ENCODE data around the gene NFKBIZ.
"Not testable (repeated sequence)": the region's sequence is repeated elsewhere in the genome, so short reads cannot be mapped to it uniquely, and the experiment has no call there.

NFKBIZ gene

GRCh38 chr3:101851850-101852714 is 2.8 kb downstream of the NFKBIZ start:
- DNase-seq (ENCODE audit: low read depth): no peak

- no peak for DNase-seq (ENCODE audit: low read depth)
Measured at GRCh38 chr3:101852983-101853840, 3.9 kb downstream of the NFKBIZ start.

- DNase-seq (ENCODE audit: low read depth): no peak
Measured at GRCh38 chr3:101853982-101854381, 4.7 kb downstream of the NFKBIZ start.

- no peak for DNase-seq (ENCODE audit: low read depth)
Measured at GRCh38 chr3:101854608-101855304, 5.4 kb downstream of the NFKBIZ start.

GRCh38 chr3:101857301-101857741 is 8.0 kb downstream of the NFKBIZ start:
- no peak for DNase-seq (ENCODE audit: low read depth)

GRCh38 chr3:101858464-101859030 is 9.2 kb downstream of the NFKBIZ start:
- no peak for DNase-seq (ENCODE audit: low read depth)

- no peak for DNase-seq (ENCODE audit: low read depth)
Measured at GRCh38 chr3:101859882-101860448, 10.7 kb downstream of the NFKBIZ start.

GRCh38 chr3:101861212-101861788 is 12.0 kb downstream of the NFKBIZ start:
- no peak for DNase-seq (ENCODE audit: low read depth)

GRCh38 chr3:101861789-101862415 is 12.6 kb downstream of the NFKBIZ start:
- DNase-seq (ENCODE audit: low read depth): no peak

- DNase-seq (ENCODE audit: low read depth): no peak
Measured at GRCh38 chr3:101862416-101863165, 13.3 kb downstream of the NFKBIZ start.

- DNase-seq (ENCODE audit: low read depth): not testable (repeated sequence)
Measured at GRCh38 chr3:101864926-101865325, 15.6 kb downstream of the NFKBIZ start.

GRCh38 chr3:101865751-101866509 is 16.6 kb downstream of the NFKBIZ start:
- no peak for DNase-seq (ENCODE audit: low read depth)

GRCh38 chr3:101867511-101867910 is 18.2 kb downstream of the NFKBIZ start:
- no peak for DNase-seq (ENCODE audit: low read depth)

- no peak for DNase-seq (ENCODE audit: low read depth)
Measured at GRCh38 chr3:101867996-101868395, 18.7 kb downstream of the NFKBIZ start.

- no peak for DNase-seq (ENCODE audit: low read depth)
Measured at GRCh38 chr3:101868534-101869464, 19.5 kb downstream of the NFKBIZ start.

GRCh38 chr3:101870138-101870537 is 20.8 kb downstream of the NFKBIZ start:
- no peak for DNase-seq (ENCODE audit: low read depth)

GRCh38 chr3:101873619-101874018 is 24.3 kb downstream of the NFKBIZ start:
- no peak for DNase-seq (ENCODE audit: low read depth)

GRCh38 chr3:101876142-101876541 is 26.8 kb downstream of the NFKBIZ start:
- DNase-seq (ENCODE audit: low read depth): no peak
